K562 (cell line): ENCODE results near the gene MBD6. TPM values are rescaled to one million over a fixed set of nuclear protein-coding genes. Genes with fewer than 3 reads are reported as not detected.

Source experiments
- ATAC-seq: fragments of 200-7000 bp; cut with Tn5 transposase; 3 replicates; pipeline ENCODE4 v1.9.1; 2020; ENCODE audit warnings: moderate library complexity
- BruUV-seq: library from RNA; stranded (reverse); fragments of 400-500 nt; replicated peaks from 2 replicates; lab custom pipeline; 2021; lab: Mats Ljungman, UMichigan
- CTCF ChIA-PET: fragments of 300-600 bp; formaldehyde crosslinking; extraction: SDS; loops from one replicate; lab custom pipeline; 2021; ENCODE audit warnings: low intra/inter-chr PET ratio; lab: Yijun Ruan, JAX
- POLR2A ChIA-PET: fragments of 300-600, 350-650 bp; sonication (Branson Sonifier 250); formaldehyde crosslinking; extraction: SDS; loops from one replicate; lab custom pipeline; 2021; ENCODE audit warnings: antibody characterized with exemption, inconsistent platforms; lab: Yijun Ruan, JAX
- DNase-seq, 4 experiments: peaks; one replicate each; pipeline versions ENCODE4 v3.0.0 to v3.0.0-alpha.2; 2011 to 2018; ENCODE audit warnings: low spot score in 3 of 4, mixed read lengths in 3 of 4; ENCODE audit errors: extremely low read depth in 1 of 4
- FAIRE-seq: peaks from 2 replicates; lab custom pipeline; 2011; peaks lifted over from hg19 to GRCh38; lab: Jason Lieb, UNC
- H2AFZ ChIP-seq: 2 replicates; pipeline ENCODE4 v1.6.0; 2011; ENCODE audit warnings: low read depth, low read length, control low read depth, inconsistent platforms
- H3K27ac ChIP-seq: fragments of 200-600 bp; 3 replicates; pipeline ENCODE4 v1.8.0; 2011; ENCODE audit warnings: low read depth, mild to moderate bottlenecking, control low read depth, inconsistent platforms, low read length, moderate library complexity, mixed read lengths; ENCODE audit errors: extremely low read depth
- H3K27me3 ChIP-seq, 2 experiments: fragments of 300-600 bp in 1 of 2; 2 replicates in 1 of 2; 3 replicates in 1 of 2; pipeline versions ENCODE4 v1.6.0 to v1.8.0; 2011; ENCODE audit warnings: inconsistent platforms in 2 of 2, low read length in 2 of 2, mild to moderate bottlenecking in 1 of 2, mixed read lengths in 1 of 2, moderate library complexity in 1 of 2; ENCODE audit not compliant: control insufficient read depth in 2 of 2, insufficient read depth in 2 of 2
- H3K36me3 ChIP-seq: fragments of 300-600 bp; 3 replicates; pipeline ENCODE4 v1.8.0; 2011; ENCODE audit warnings: mild to moderate bottlenecking, low read length, inconsistent platforms; ENCODE audit not compliant: control insufficient read depth, insufficient read depth
- H3K4me1 ChIP-seq, 2 experiments: fragments of 200-600 bp in 1 of 2; replicated peaks in 1 of 2; 2 replicates in 1 of 2; 3 replicates in 1 of 2; pipeline versions ENCODE4 v1.5.1 to v1.8.0; 2011; ENCODE audit warnings: inconsistent platforms in 2 of 2, low read length in 2 of 2, mild to moderate bottlenecking in 1 of 2, mixed read lengths in 1 of 2, moderate library complexity in 1 of 2; ENCODE audit not compliant: control insufficient read depth in 2 of 2, insufficient read depth in 2 of 2
- H3K4me2 ChIP-seq: 2 replicates; pipeline ENCODE4 v1.6.1; 2011; ENCODE audit warnings: low read length, control low read depth, inconsistent platforms, mixed read lengths; ENCODE audit not compliant: insufficient read depth
- H3K4me3 ChIP-seq: fragments of 200-600 bp; sonication (generic), shearing (Covaris generic); 2 replicates; pipeline ENCODE4 v1.5.1; 2016; ENCODE audit warnings: control low read depth, inconsistent platforms
- H3K79me2 ChIP-seq: fragments of 200-600 bp; 3 replicates; pipeline ENCODE4 v1.8.0; 2011; ENCODE audit warnings: low read length, inconsistent platforms; ENCODE audit not compliant: control insufficient read depth, insufficient read depth
- H3K9ac ChIP-seq, 2 experiments: 2 replicates each; pipeline versions ENCODE4 v1.6.0 to v1.6.1; 2011; ENCODE audit warnings: low read depth in 2 of 2, low read length in 2 of 2, control low read depth in 1 of 2, inconsistent platforms in 1 of 2, mild to moderate bottlenecking in 1 of 2, mixed read lengths in 1 of 2; ENCODE audit not compliant: insufficient read depth in 1 of 2
- H3K9me1 ChIP-seq: one replicate; pipeline ENCODE4 v1.6.0; 2011; ENCODE audit warnings: inconsistent platforms, mild to moderate bottlenecking, low read length, moderate library complexity; ENCODE audit not compliant: control insufficient read depth, insufficient read depth
- H3K9me3 ChIP-seq: replicated peaks from 2 replicates; pipeline ENCODE4 v1.5.1; 2011; ENCODE audit warnings: low read depth, low read length, inconsistent platforms; ENCODE audit not compliant: control insufficient read depth, insufficient read depth
- H4K20me1 ChIP-seq: replicated peaks from 2 replicates; pipeline ENCODE4 v1.6.1; 2011; ENCODE audit warnings: low read length, inconsistent platforms, mixed read lengths; ENCODE audit not compliant: control insufficient read depth, insufficient read depth
- CEBPG ChIP-seq, 3 experiments: fragments of 200-800 bp in 1 of 3; sonication (Bioruptor generic) in 1 of 3; sonication (generic) in 1 of 3; formaldehyde crosslinking in 1 of 3; IDR thresholded peaks in 2 of 3; conservative IDR thresholded peaks in 1 of 3; 2 replicates each; pipeline versions ENCODE4 v1.6.1 to v1.8.0; 2016 to 2022; ENCODE audit warnings: missing compliant biosample characterization in 2 of 3, missing genetic modification characterization in 2 of 3, mild to moderate bottlenecking in 1 of 3, missing genetic modification reagents in 1 of 3
- ERF ChIP-seq: fragments of 450-650 bp; formaldehyde crosslinking; IDR thresholded peaks from 2 replicates; pipeline ENCODE4 v1.4.0; 2020; ENCODE audit warnings: mild to moderate bottlenecking, mixed read lengths
- HDAC3 ChIP-seq: fragments of 450-650 bp; IDR thresholded peaks from 2 replicates; pipeline ENCODE4 v1.6.1; 2018; ENCODE audit warnings: borderline replicate concordance, mild to moderate bottlenecking, moderate library complexity; ENCODE audit not compliant: partially characterized antibody
- HEY1 ChIP-seq: fragments of 250-450 bp; sonication (Bioruptor Pico); IDR thresholded peaks from 2 replicates; pipeline ENCODE4 v1.5.0; 2020; ENCODE audit warnings: mild to moderate bottlenecking, moderate library complexity, borderline replicate concordance
- KDM5B ChIP-seq: fragments of 200-600 bp; sonication (generic); IDR thresholded peaks from 2 replicates; pipeline ENCODE4 v1.6.1; 2012; ENCODE audit warnings: low read depth, mild to moderate bottlenecking, moderate library complexity, low read length, control low read depth, inconsistent platforms; ENCODE audit not compliant: insufficient replicate concordance
- POLR2AphosphoS2 ChIP-seq: IDR thresholded peaks from 2 replicates; pipeline ENCODE4 v1.6.1; 2012; ENCODE audit warnings: low read length, improper control_type of control experiment
- SRSF9 ChIP-seq: fragments of 200-400 bp; formaldehyde crosslinking; IDR thresholded peaks from 2 replicates; pipeline ENCODE4 v1.6.1; 2017; ENCODE audit warnings: low read depth, low read length, borderline replicate concordance
- TBL1XR1 ChIP-seq, 2 experiments: IDR thresholded peaks; 2 replicates each; pipeline ENCODE4 v1.6.1; 2012; ENCODE audit warnings: improper control_type of control experiment in 2 of 2, low read length in 2 of 2, mild to moderate bottlenecking in 1 of 2
- THRAP3 ChIP-seq: fragments of 450-650 bp; IDR thresholded peaks from 2 replicates; pipeline ENCODE4 v1.6.1; 2016; ENCODE audit warnings: mild to moderate bottlenecking, inconsistent platforms, borderline replicate concordance
- WGBS: fragments of 100-300 bp; shearing (Covaris generic); methylation state at CpG from one replicate; pipeline ENCODE4 v1.1.6; 2016; ENCODE audit warnings: low coverage, mixed read lengths; ENCODE audit not compliant: insufficient coverage; ENCODE audit errors: missing lambda C conversion rate; 5-methylcytosine and 5-hydroxymethylcytosine counted together
- in situ Hi-C: fragments of 300-500 bp; cut with MboI; formaldehyde crosslinking; loops from 4 replicates; pipeline ENCODE4 v1.15.0; 2018; ENCODE audit warnings: inconsistent platforms, mixed read lengths
- intact Hi-C: fragments of 100-400 bp; cut with micrococcal nuclease; formaldehyde crosslinking; loops from 2 replicates; pipeline ENCODE4 v1.14.2; 2022
- polyA plus RNA-seq, 8 experiments: library from polyadenylated mRNA; depleted of rRNA in 4 of 8; stranded (reverse) in 5 of 8; unstranded in 3 of 8; fragments of >200 nt; fragmentation: Nextera tagmentation in 2 of 8; fragmentation: Illumina TruSeq in 1 of 8; extraction: Ambion mirVana in 2 of 8; extraction: Trizol in 1 of 8; gene quantifications; 2 replicates each; pipeline versions ENCODE4 v1.2.1 to v1.2.3, GENCODE V29; 2011 to 2014; ENCODE audit warnings: inconsistent platforms in 1 of 8, missing spikeins in 1 of 8
- total RNA-seq, 7 experiments: library from RNA; depleted of rRNA in 6 of 7; stranded (reverse); fragments of >200 nt in 6 of 7; fragmentation: Illumina TruSeq in 2 of 7; extraction: Trizol in 2 of 7; gene quantifications; 2 replicates each; pipeline versions ENCODE4 v1.2.1 to v1.2.3, GENCODE V29; 2011 to 2021; ENCODE audit warnings: low replicate concordance in 1 of 7
- TF ChIP-seq, protein P1 (sequence below), 2 experiments: fragments of 450-650 bp in 1 of 2; sonication (generic) in 1 of 2; formaldehyde crosslinking in 1 of 2; IDR thresholded peaks; 2 replicates each; pipeline versions ENCODE4 v1.7.1 to v1.9.0; 2016 to 2022; ENCODE audit warnings: inconsistent platforms in 1 of 2, mild to moderate bottlenecking in 1 of 2, missing genetic modification reagents in 1 of 2

The MBD6 gene
- total and polyA plus RNA-seq, 9 of the 15 experiments (the other 6 are each of a cell fraction or from before 2014, with no cell fraction given): 2.0 to 54.8 (median 3.8) TPM

DNA sequence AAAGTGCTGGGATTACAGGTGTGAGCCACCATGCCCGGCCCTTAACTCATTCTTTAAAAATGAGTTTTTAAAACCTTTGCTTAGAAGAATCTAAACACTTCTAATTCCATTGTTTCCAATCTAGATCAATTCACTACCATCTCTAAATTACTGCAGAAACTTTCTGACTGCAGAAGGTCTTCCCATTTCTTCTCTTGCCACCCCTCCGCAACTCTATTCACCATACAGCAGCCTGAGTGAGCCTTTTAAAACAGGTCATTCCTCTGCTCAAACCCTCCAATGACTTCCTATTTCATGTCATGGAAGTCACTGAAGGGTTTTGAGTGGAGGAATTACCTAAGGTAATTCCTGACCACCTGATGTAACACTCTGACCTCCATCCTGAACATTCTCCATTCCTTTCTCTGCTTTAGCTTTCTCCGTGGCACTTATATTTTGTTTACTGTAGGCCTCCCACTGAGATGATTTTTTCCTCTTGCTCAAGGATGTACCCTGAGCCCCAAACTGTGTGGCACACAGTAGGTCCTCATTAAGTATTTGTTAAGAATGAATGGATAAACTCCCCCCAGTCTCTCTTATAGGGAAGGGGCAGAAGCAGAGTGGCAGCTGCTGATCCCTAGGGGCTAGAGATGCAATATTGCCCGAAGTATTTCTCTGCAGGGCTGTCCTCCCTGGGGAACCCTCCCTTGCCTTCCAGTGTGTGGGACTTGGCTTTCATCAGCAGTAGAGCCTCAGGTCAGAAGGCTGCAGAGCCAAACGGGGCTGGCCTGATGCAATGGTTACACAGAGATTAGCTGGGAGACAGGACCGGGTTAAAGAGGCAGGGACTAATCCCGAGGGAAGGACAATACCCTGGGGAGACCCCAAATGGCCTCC lies 3.5 kb upstream of the MBD6 start:
- in situ Hi-C loops: no loop called here
- WGBS: 10% methylated on average over 7 of the region's 7 CpGs
- peak; percentile 0; the same call in 1 of the 3 replicates for ATAC-seq
- TF ChIP-seq THRAP3 (peak; percentile 57; the same call in 1 of the 2 replicates), ERF (CRISPR knock-in tag) (no peak), POLR2AphosphoS2 (peak; percentile 82), KDM5B (peak; percentile 74), SRSF9 (no peak), HDAC3 (peak; percentile 10), HEY1 (CRISPR knock-in tag) (0 out of 2 replicates have a peak, but pooled peaks have one; percentile 2), CEBPG (CRISPR knock-in tag; IDR thresholded peaks at IDR 0.05) (peak; percentile 84), CEBPG (tag; conservative IDR thresholded peaks at IDR 0.05 in 1 of 2, IDR thresholded peaks at IDR 0.05 in 1 of 2) (0 out of 4 replicates have a peak, but pooled peaks of 1 of the 2 experiments have one; percentile 16), TBL1XR1 (IDR thresholded peaks at IDR 0.05; ENCODE audit: low read length in 2 of 2) (0 out of 4 replicates have a peak, but pooled peaks of 1 of the 2 experiments have one; percentile 38)
- TF ChIP-seq, protein P1, sequence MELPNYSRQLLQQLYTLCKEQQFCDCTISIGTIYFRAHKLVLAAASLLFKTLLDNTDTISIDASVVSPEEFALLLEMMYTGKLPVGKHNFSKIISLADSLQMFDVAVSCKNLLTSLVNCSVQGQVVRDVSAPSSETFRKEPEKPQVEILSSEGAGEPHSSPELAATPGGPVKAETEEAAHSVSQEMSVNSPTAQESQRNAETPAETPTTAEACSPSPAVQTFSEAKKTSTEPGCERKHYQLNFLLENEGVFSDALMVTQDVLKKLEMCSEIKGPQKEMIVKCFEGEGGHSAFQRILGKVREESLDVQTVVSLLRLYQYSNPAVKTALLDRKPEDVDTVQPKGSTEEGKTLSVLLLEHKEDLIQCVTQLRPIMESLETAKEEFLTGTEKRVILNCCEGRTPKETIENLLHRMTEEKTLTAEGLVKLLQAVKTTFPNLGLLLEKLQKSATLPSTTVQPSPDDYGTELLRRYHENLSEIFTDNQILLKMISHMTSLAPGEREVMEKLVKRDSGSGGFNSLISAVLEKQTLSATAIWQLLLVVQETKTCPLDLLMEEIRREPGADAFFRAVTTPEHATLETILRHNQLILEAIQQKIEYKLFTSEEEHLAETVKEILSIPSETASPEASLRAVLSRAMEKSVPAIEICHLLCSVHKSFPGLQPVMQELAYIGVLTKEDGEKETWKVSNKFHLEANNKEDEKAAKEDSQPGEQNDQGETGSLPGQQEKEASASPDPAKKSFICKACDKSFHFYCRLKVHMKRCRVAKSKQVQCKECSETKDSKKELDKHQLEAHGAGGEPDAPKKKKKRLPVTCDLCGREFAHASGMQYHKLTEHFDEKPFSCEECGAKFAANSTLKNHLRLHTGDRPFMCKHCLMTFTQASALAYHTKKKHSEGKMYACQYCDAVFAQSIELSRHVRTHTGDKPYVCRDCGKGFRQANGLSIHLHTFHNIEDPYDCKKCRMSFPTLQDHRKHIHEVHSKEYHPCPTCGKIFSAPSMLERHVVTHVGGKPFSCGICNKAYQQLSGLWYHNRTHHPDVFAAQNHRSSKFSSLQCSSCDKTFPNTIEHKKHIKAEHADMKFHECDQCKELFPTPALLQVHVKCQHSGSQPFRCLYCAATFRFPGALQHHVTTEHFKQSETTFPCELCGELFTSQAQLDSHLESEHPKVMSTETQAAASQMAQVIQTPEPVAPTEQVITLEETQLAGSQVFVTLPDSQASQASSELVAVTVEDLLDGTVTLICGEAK (IDR thresholded peaks at IDR 0.05): 0 out of 2 replicates have a peak, but pooled peaks have one; percentile 19
- TF ChIP-seq, protein P1 (CRISPR knock-in tag; IDR thresholded peaks at IDR 0.05): no peak

More for the DNA sequence above, 3.5 kb upstream of the MBD6 start:
- H3K4me3 ChIP-seq: peak overlapping the region; percentile 86
- peaks cover 53% of the 10 kb centered on the region for H3K79me2 ChIP-seq
- H3K4me2 ChIP-seq: peak overlapping the region; percentile 99
- peak overlapping the region; percentile 99 for H3K27ac ChIP-seq
- no TSS peak for BruUV-seq
- H3K9ac ChIP-seq: peak overlapping the region; percentile 94 to 100
- peaks cover 63% of the 10 kb centered on the region for H3K36me3 ChIP-seq
- FAIRE-seq: no peak
- no peak overlapping the region for H2AFZ ChIP-seq
- CTCF ChIA-PET: no interaction called here
- intact Hi-C loops: no loop called here
- DNase-seq: peak in 1 of 4 experiments; percentile 42
- peaks cover 7% of the 10 kb centered on the region for H3K9me1 ChIP-seq
- peaks cover 23 to 37% of the 10 kb centered on the region in 2 experiments for H3K4me1 ChIP-seq
- POLR2A ChIA-PET: interaction anchor here (0.7 to 10.1 kb wide), 34 partner anchors 9 to 794 kb away, joined by 3 to 184 read pairs (median 4); partner anchors contain the start of genes ARHGEF25, B4GALNT1, CDK4 and DCTN2
- no peaks in the 10 kb centered on the region for H3K27me3 ChIP-seq
- peaks cover 52% of the 10 kb centered on the region for H4K20me1 ChIP-seq
- no peaks in the 10 kb centered on the region for H3K9me3 ChIP-seq
